H9 (cell line): ENCODE results near the gene TMEM14B. TPM values are rescaled to one million over a fixed set of nuclear protein-coding genes. Genes with fewer than 3 reads are reported as not detected.

Source experiments
- DNase-seq: peaks from one replicate; pipeline ENCODE4 v3.0.0-alpha.2; 2017
- H2AFZ ChIP-seq: one replicate; pipeline ENCODE4 v1.6.1; 2013; ENCODE audit warnings: mild to moderate bottlenecking, low read length, control low read depth, moderate library complexity
- H2AK5ac ChIP-seq: 2 replicates; pipeline ENCODE4 v1.6.1; 2013; ENCODE audit warnings: low read length, control low read depth, mixed read lengths; ENCODE audit not compliant: insufficient read length
- H2BK120ac ChIP-seq: one replicate; pipeline ENCODE4 v1.6.1; 2013; ENCODE audit warnings: low read depth, mild to moderate bottlenecking, low read length, control low read depth, inconsistent platforms; ENCODE audit not compliant: poor library complexity, severe bottlenecking
- H2BK12ac ChIP-seq: 2 replicates; pipeline ENCODE4 v1.6.1; 2013; ENCODE audit warnings: low read length, control low read depth, mixed read lengths, low read depth; ENCODE audit not compliant: insufficient read length
- H2BK15ac ChIP-seq: 2 replicates; pipeline ENCODE4 v1.6.1; 2013; ENCODE audit warnings: low read depth, low read length, control low read depth
- H2BK20ac ChIP-seq: one replicate; pipeline ENCODE4 v1.6.1; 2013; ENCODE audit warnings: low read depth, mild to moderate bottlenecking, low read length, control low read depth, inconsistent platforms; ENCODE audit not compliant: poor library complexity, severe bottlenecking
- H2BK5ac ChIP-seq: 2 replicates; pipeline ENCODE4 v1.6.1; 2013; ENCODE audit warnings: low read length, control low read depth, mixed read lengths; ENCODE audit not compliant: insufficient read length
- H3K14ac ChIP-seq: 2 replicates; pipeline ENCODE4 v1.6.1; 2013; ENCODE audit warnings: low read length, control low read depth; ENCODE audit not compliant: insufficient read depth
- H3K18ac ChIP-seq: 2 replicates; pipeline ENCODE4 v1.6.1; 2013; ENCODE audit warnings: low read depth, mild to moderate bottlenecking, mixed read lengths, low read length, control low read depth; ENCODE audit not compliant: insufficient read length
- H3K23ac ChIP-seq: 2 replicates; pipeline ENCODE4 v1.6.1; 2013; ENCODE audit warnings: low read length, control low read depth, mixed read lengths, low read depth; ENCODE audit not compliant: insufficient read length
- H3K23me2 ChIP-seq: 2 replicates; pipeline ENCODE4 v1.6.1; 2013; ENCODE audit warnings: low read depth, mild to moderate bottlenecking, mixed read lengths, low read length, control low read depth; ENCODE audit not compliant: insufficient read length, poor library complexity, severe bottlenecking
- H3K27ac ChIP-seq: 2 replicates; pipeline ENCODE4 v1.5.1; 2013; ENCODE audit warnings: low read length, control low read depth, mixed read lengths, low read depth; ENCODE audit not compliant: insufficient read length
- H3K27me3 ChIP-seq: 2 replicates; pipeline ENCODE4 v1.6.1; 2013; ENCODE audit warnings: low read length, control low read depth, inconsistent platforms; ENCODE audit not compliant: insufficient read depth
- H3K4ac ChIP-seq: 2 replicates; pipeline ENCODE4 v1.6.1; 2013; ENCODE audit warnings: low read depth, mild to moderate bottlenecking, control low read depth, inconsistent platforms, low read length, moderate library complexity
- H3K4me1 ChIP-seq: 2 replicates; pipeline ENCODE4 v1.6.1; 2013; ENCODE audit warnings: low read length, control low read depth, inconsistent platforms; ENCODE audit not compliant: insufficient read depth
- H3K4me2 ChIP-seq: 2 replicates; pipeline ENCODE4 v1.6.1; 2013; ENCODE audit warnings: low read length, control low read depth, mixed read lengths; ENCODE audit not compliant: insufficient read length, insufficient read depth
- H3K56ac ChIP-seq: 2 replicates; pipeline ENCODE4 v1.6.1; 2013; ENCODE audit warnings: low read depth, mild to moderate bottlenecking, mixed read lengths, low read length, control low read depth; ENCODE audit not compliant: insufficient read length
- H3K79me1 ChIP-seq: 2 replicates; pipeline ENCODE4 v1.6.1; 2013; ENCODE audit warnings: low read depth, mild to moderate bottlenecking, moderate library complexity, low read length, control low read depth, inconsistent platforms; ENCODE audit not compliant: insufficient read depth, poor library complexity, severe bottlenecking
- H3K79me2 ChIP-seq: 2 replicates; pipeline ENCODE4 v1.6.1; 2013; ENCODE audit warnings: low read length, control low read depth, inconsistent platforms; ENCODE audit not compliant: insufficient read depth
- H3K9ac ChIP-seq: 2 replicates; pipeline ENCODE4 v1.6.1; 2013; ENCODE audit warnings: low read length, control low read depth, mixed read lengths; ENCODE audit not compliant: insufficient read length; ENCODE audit errors: extremely low read depth
- H3K9me3 ChIP-seq: one replicate; pipeline ENCODE4 v1.6.1; 2013; ENCODE audit warnings: low read depth, low read length, inconsistent platforms; ENCODE audit not compliant: control insufficient read depth
- H3T11ph ChIP-seq: one replicate; pipeline ENCODE4 v1.6.1; 2013; ENCODE audit warnings: mild to moderate bottlenecking, low read length, control low read depth, inconsistent platforms
- H4K20me1 ChIP-seq: one replicate; pipeline ENCODE4 v1.6.1; 2013; ENCODE audit not compliant: control insufficient read depth, insufficient read length, insufficient read depth
- H4K5ac ChIP-seq: 2 replicates; pipeline ENCODE4 v1.6.1; 2013; ENCODE audit warnings: low read depth, mild to moderate bottlenecking, mixed read lengths, low read length, control low read depth; ENCODE audit not compliant: insufficient read length
- H4K8ac ChIP-seq: replicated peaks from 2 replicates; pipeline ENCODE4 v1.6.1; 2013; ENCODE audit warnings: low read length, control low read depth, mixed read lengths, low read depth; ENCODE audit not compliant: insufficient read length
- H4K91ac ChIP-seq: 2 replicates; pipeline ENCODE4 v1.6.1; 2013; ENCODE audit warnings: low read depth, mild to moderate bottlenecking, moderate library complexity, mixed read lengths, low read length, control low read depth; ENCODE audit not compliant: insufficient read length
- H3K27ac Mint-ChIP-seq, 3 experiments: 2 replicates in 2 of 3; 3 replicates in 1 of 3; pipeline ENCODE4 v1.8.0; 2020 to 2021; ENCODE audit warnings: mixed read lengths in 3 of 3, mild to moderate bottlenecking in 1 of 3, moderate library complexity in 1 of 3
- H3K27me3 Mint-ChIP-seq: 2 replicates; pipeline ENCODE4 v1.8.0; 2021; ENCODE audit warnings: low read depth, mild to moderate bottlenecking, moderate library complexity, mixed read lengths
- H3K36me3 Mint-ChIP-seq, 3 experiments: 2 replicates in 2 of 3; 3 replicates in 1 of 3; pipeline ENCODE4 v1.8.0; 2020 to 2021; ENCODE audit warnings: low read depth in 3 of 3, mixed read lengths in 3 of 3; ENCODE audit not compliant: insufficient read depth in 1 of 3
- H3K4me1 Mint-ChIP-seq, 2 experiments: 2 replicates each; pipeline ENCODE4 v1.8.0; 2020; ENCODE audit warnings: mixed read lengths in 2 of 2
- H3K4me3 Mint-ChIP-seq, 2 experiments: 2 replicates in 1 of 2; 3 replicates in 1 of 2; pipeline ENCODE4 v1.8.0; 2020 to 2021; ENCODE audit warnings: mild to moderate bottlenecking in 2 of 2, mixed read lengths in 2 of 2, moderate library complexity in 1 of 2
- H3K9me3 Mint-ChIP-seq, 2 experiments: 2 replicates in 1 of 2; 3 replicates in 1 of 2; pipeline ENCODE4 v1.8.0; 2020; ENCODE audit warnings: mild to moderate bottlenecking in 2 of 2, mixed read lengths in 2 of 2, moderate library complexity in 1 of 2
- CTCF ChIP-seq: fragments of 200-600 bp; sonication (generic); conservative IDR thresholded peaks from 3 replicates; pipeline ENCODE4 v1.8.0; 2021; ENCODE audit warnings: antibody characterized with exemption, mild to moderate bottlenecking
- WGBS: extraction: QIAGEN DNeasy Blood & Tissue Kit; methylation state at CpG from one replicate; pipeline ENCODE4 v1.1.7; 2013; ENCODE audit warnings: missing lambda C conversion rate, low lambda C conversion rate, mixed read lengths; ENCODE audit not compliant: insufficient read length; ENCODE audit errors: extremely low coverage; 5-methylcytosine and 5-hydroxymethylcytosine counted together
- total RNA-seq: library from RNA; stranded (reverse); gene quantifications from 2 replicates; pipeline ENCODE4 v1.2.1, GENCODE V29; 2021

The TMEM14B gene
- total RNA-seq, 1 experiment from 2014 or later = 107 TPM

GRCh38 chr6:10759884-10760329 is 12.3 kb downstream of the TMEM14B start:
- WGBS = no CpG with 5 or more reads among the region's 6 CpGs
- Histone ChIP-seq H4K20me1 (no peaks in the 10 kb centered on the region), H4K91ac (no peak overlapping the region), H3K27me3 (no peaks in the 10 kb centered on the region), H2BK20ac (no peak overlapping the region), H3K4me2 (no peak overlapping the region), H3K79me1 (peaks cover 5% of the 10 kb centered on the region), H3K14ac (no peak overlapping the region), H3K79me2 (no peaks in the 10 kb centered on the region), H3K56ac (no peak overlapping the region), H4K8ac (no peak overlapping the region), H3K18ac (no peak overlapping the region), H2BK5ac (no peak overlapping the region), H3T11ph (no peak overlapping the region), H2AFZ (no peak overlapping the region), H3K9ac (no peak overlapping the region), H3K27ac (no peak overlapping the region), H3K23ac (no peak overlapping the region), H3K4ac (no peak overlapping the region), H2AK5ac (no peak overlapping the region), H2BK12ac (no peak overlapping the region), H3K9me3 (no peaks in the 10 kb centered on the region), H2BK15ac (no peak overlapping the region), H3K4me1 (no peaks in the 10 kb centered on the region), H2BK120ac (no peak overlapping the region), H3K23me2 (no peaks in the 10 kb centered on the region), H4K5ac (no peak overlapping the region)
- H3K9me3 Mint-ChIP-seq = no peaks in the 10 kb centered on the region
- no peak for DNase-seq
- H3K4me3 Mint-ChIP-seq = no peak overlapping the region; a peak in 1 of 5 replicates
- peak overlapping the region; percentile 21 to 42 (median 36); a peak in 3 of 7 replicates for H3K27ac Mint-ChIP-seq
- peaks cover 28 to 61% (median 48%) of the 10 kb centered on the region in 3 experiments; a peak in 6 of 7 replicates for H3K36me3 Mint-ChIP-seq
- TF ChIP-seq CTCF = no peak
- H3K4me1 Mint-ChIP-seq = peaks cover 0 to 6% of the 10 kb centered on the region in 2 experiments; a peak in 2 of 4 replicates
- H3K27me3 Mint-ChIP-seq = no peaks in the 10 kb centered on the region
